ENCODE results near the gene PPP1R7. TPM values are rescaled to one million over a fixed set of nuclear protein-coding genes. Genes with fewer than 3 reads are reported as not detected.

PPP1R7 gene
- polyA plus RNA-seq, 1 donor from 2014 or later, result 59.3 TPM

GRCh38 chr2:241161646-241162281, 11.5 kb downstream of the PPP1R7 start:
- no peak overlapping the region for H2AFZ ChIP-seq (ENCODE audit: low read depth, low read length)
- H3K9me3 ChIP-seq (ENCODE audit: low read length), result no peaks in the 10 kb centered on the region
- no peaks in the 10 kb centered on the region for H3K79me2 ChIP-seq (replicated peaks; ENCODE audit: insufficient read depth, low read length)
- no peak overlapping the region for H3K9ac ChIP-seq (ENCODE audit: low read length)
- TF ChIP-seq TAF1 (IDR thresholded peaks at IDR 0.05; ENCODE audit: low read depth), result no peak
- no peak for TF ChIP-seq POLR2AphosphoS5 (IDR thresholded peaks at IDR 0.05)
- TF ChIP-seq REST (IDR thresholded peaks at IDR 0.05; ENCODE audit: borderline replicate concordance), result no peak
- TF ChIP-seq SMC3 (conservative IDR thresholded peaks at IDR 0.05; ENCODE audit: poor library complexity), result no peak
- TF ChIP-seq EZH2 (IDR thresholded peaks at IDR 0.05; ENCODE audit: borderline replicate concordance, insufficient read depth, low read length, poor library complexity, severe bottlenecking), result no peak
- no peak for TF ChIP-seq EP300 (conservative IDR thresholded peaks at IDR 0.05; ENCODE audit: poor library complexity, severe bottlenecking)
- TF ChIP-seq MXI1 (conservative IDR thresholded peaks at IDR 0.05; ENCODE audit: poor library complexity, severe bottlenecking), result no peak
- no peak for TF ChIP-seq RAD21 (conservative IDR thresholded peaks at IDR 0.05)
- no peak for TF ChIP-seq CTCF (IDR thresholded peaks at IDR 0.05; ENCODE audit: poor library complexity, severe bottlenecking)
- no peak overlapping the region for H3K4me3 ChIP-seq (ENCODE audit: low read length)
- no peaks in the 10 kb centered on the region for H3F3A ChIP-seq (ENCODE audit: insufficient read depth, low read length, poor library complexity, severe bottlenecking)
- no peaks in the 10 kb centered on the region for H3K36me3 ChIP-seq (ENCODE audit: insufficient read depth, low read length)
- H3K4me2 ChIP-seq (ENCODE audit: low read length), result no peak overlapping the region
- no peak overlapping the region for H3K27ac ChIP-seq (ENCODE audit: low read length)
- no peaks in the 10 kb centered on the region for H3K27me3 ChIP-seq (ENCODE audit: insufficient read depth, low read depth, low read length)
- H3K9me2 ChIP-seq (ENCODE audit: insufficient read depth, low read length), result no peaks in the 10 kb centered on the region
- H4K20me1 ChIP-seq (ENCODE audit: insufficient read depth), result no peaks in the 10 kb centered on the region

- H3K9ac ChIP-seq (ENCODE audit: low read length), result no peak overlapping the region
- H3K27me3 ChIP-seq (ENCODE audit: insufficient read depth, low read depth, low read length), result no peaks in the 10 kb centered on the region
- H3K36me3 ChIP-seq (ENCODE audit: insufficient read depth, low read length), result no peaks in the 10 kb centered on the region
- H3K9me2 ChIP-seq (ENCODE audit: insufficient read depth, low read length), result no peaks in the 10 kb centered on the region
- no peaks in the 10 kb centered on the region for H3K9me3 ChIP-seq (ENCODE audit: low read length)
- no peaks in the 10 kb centered on the region for H4K20me1 ChIP-seq (ENCODE audit: insufficient read depth)
- no peaks in the 10 kb centered on the region for H3K79me2 ChIP-seq (replicated peaks; ENCODE audit: insufficient read depth, low read length)
- no peak overlapping the region for H3K4me3 ChIP-seq (ENCODE audit: low read length)
- TF ChIP-seq EZH2 (IDR thresholded peaks at IDR 0.05; ENCODE audit: borderline replicate concordance, insufficient read depth, low read length, poor library complexity, severe bottlenecking) (no peak), EP300 (conservative IDR thresholded peaks at IDR 0.05; ENCODE audit: poor library complexity, severe bottlenecking) (no peak), TAF1 (IDR thresholded peaks at IDR 0.05; ENCODE audit: low read depth) (no peak), RAD21 (conservative IDR thresholded peaks at IDR 0.05) (no peak), SMC3 (conservative IDR thresholded peaks at IDR 0.05; ENCODE audit: poor library complexity) (no peak), CTCF (IDR thresholded peaks at IDR 0.05; ENCODE audit: poor library complexity, severe bottlenecking) (no peak), POLR2AphosphoS5 (IDR thresholded peaks at IDR 0.05) (no peak), MXI1 (conservative IDR thresholded peaks at IDR 0.05; ENCODE audit: poor library complexity, severe bottlenecking) (no peak), REST (IDR thresholded peaks at IDR 0.05; ENCODE audit: borderline replicate concordance) (no peak)
- H3K4me2 ChIP-seq (ENCODE audit: low read length), result no peak overlapping the region
- no peak overlapping the region for H3K27ac ChIP-seq (ENCODE audit: low read length)
- no peak overlapping the region for H2AFZ ChIP-seq (ENCODE audit: low read depth, low read length)
- H3F3A ChIP-seq (ENCODE audit: insufficient read depth, low read length, poor library complexity, severe bottlenecking), result no peaks in the 10 kb centered on the region
Observed at GRCh38 chr2:241163601-241164118, 13.4 kb downstream of the PPP1R7 start.

All from neural cell (in vitro differentiated cells).